ENCODE data around the gene TCF7L2.

GRCh38 chr10:113207924-113208323 is 257.9 kb downstream of the TCF7L2 start:
- no peak for TF ChIP-seq YY1 (IDR thresholded peaks at IDR 0.05; ENCODE audit: insufficient read depth, insufficient read length)
- no peak for TF ChIP-seq SUZ12 (IDR thresholded peaks at IDR 0.05; ENCODE audit: extremely low read depth, insufficient read depth, insufficient read length)
- TF ChIP-seq ZNF274 (IDR thresholded peaks at IDR 0.05; ENCODE audit: low read depth, low read length), result no peak

Measured in NT2/D1 (cell line).